Measurements from ENCODE around the gene TMA7B. TPM values are rescaled to one million over a fixed set of nuclear protein-coding genes. Genes with fewer than 3 reads are reported as not detected.

The TMA7B gene
- total and polyA plus RNA-seq, 2 of the 4 experiments (the other 2 are of a cell fraction), result not detected

DNA sequence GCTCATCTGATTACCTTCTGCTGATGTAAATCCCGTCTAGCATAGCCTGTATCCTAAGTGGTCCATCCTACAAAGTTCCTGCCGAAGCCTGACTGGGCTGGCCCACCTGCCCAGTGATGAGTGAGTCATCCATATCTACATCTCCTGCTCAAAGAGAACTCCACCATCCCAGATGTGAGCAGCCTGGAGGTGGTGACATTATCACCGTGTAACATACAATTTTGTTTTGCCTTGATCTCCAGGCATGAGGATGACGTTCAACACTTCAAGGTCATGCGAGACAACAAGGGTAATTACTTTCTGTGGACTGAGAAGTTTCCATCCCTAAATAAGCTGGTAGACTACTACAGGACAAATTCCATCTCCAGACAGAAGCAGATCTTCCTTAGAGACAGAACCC lies 5.6 kb downstream of the TMA7B start:
- Histone ChIP-seq H4K20me1 (ENCODE audit: insufficient read depth, low read length) (no peaks in the 10 kb centered on the region; the same call in 1 of the 2 replicates), H3K4me2 (ENCODE audit: low read depth, low read length) (no peak overlapping the region), H3K36me3 (ENCODE audit: control insufficient read depth, insufficient read depth, low read length) (no peaks in the 10 kb centered on the region), H3K9ac (ENCODE audit: low read depth, low read length) (no peak overlapping the region), H3K56ac (ENCODE audit: extremely low read depth, insufficient read depth, low read length) (no peak overlapping the region), H3K9me3 (ENCODE audit: control insufficient read depth, insufficient read depth, low read length) (no peaks in the 10 kb centered on the region), H3K27ac (ENCODE audit: insufficient read depth, low read length) (no peak overlapping the region), H3K23ac (ENCODE audit: low read depth, low read length) (no peak overlapping the region), H3K18ac (ENCODE audit: low read depth, low read length) (no peak overlapping the region), H3K4me1 (ENCODE audit: control insufficient read depth, insufficient read depth, low read length) (peaks cover 3% of the 10 kb centered on the region; the same call in 1 of the 2 replicates), H3K27me3 (ENCODE audit: control insufficient read depth, insufficient read depth, low read length) (peaks cover 6% of the 10 kb centered on the region; the same call in 1 of the 2 replicates), H2AK9ac (replicated peaks; ENCODE audit: low read depth, low read length, poor library complexity) (no peak overlapping the region), H2BK120ac (ENCODE audit: low read depth, low read length) (no peak overlapping the region), H3K14ac (replicated peaks; ENCODE audit: low read depth, low read length) (no peak overlapping the region), H4K8ac (ENCODE audit: low read depth in 2 of 2, low read length in 2 of 2) (no peak overlapping the region), H2AFZ (replicated peaks; ENCODE audit: low read length, poor library complexity) (no peak overlapping the region), H3K4me3 (ENCODE audit: insufficient read depth, low read depth, low read length) (no peak overlapping the region), H2BK5ac (ENCODE audit: low read depth, low read length, poor library complexity, severe bottlenecking) (no peak overlapping the region), H2AK5ac (ENCODE audit: low read depth, low read length) (no peak overlapping the region), H3K79me1 (ENCODE audit: low read depth in 1 of 2, low read length in 2 of 2) (no peaks in the 10 kb centered on the region), H4K5ac (ENCODE audit: low read depth, low read length) (no peak overlapping the region), H2BK20ac (ENCODE audit: low read depth, low read length) (no peak overlapping the region; the same call in 1 of the 2 replicates), H4K91ac (ENCODE audit: insufficient read depth, low read depth, low read length) (no peak overlapping the region), H2BK15ac (ENCODE audit: low read depth, low read length) (0 out of 3 replicates have a peak overlapping the region, but pooled peaks have one; percentile 48), H3K4ac (ENCODE audit: low read depth, low read length) (no peak overlapping the region), H3K9me1 (ENCODE audit: insufficient read depth, low read length) (no peaks in the 10 kb centered on the region)
- ChIA-PET POLR2A (ENCODE audit: unreplicated experiment) (no interaction called here), CTCF (no interaction called here)
- DNase-seq, result no peak
- in situ Hi-C loops (cut with MboI; ENCODE audit: low sequenced_read_pairs), result no loop called here
- dilution Hi-C loops (cut with HindIII; ENCODE audit: low sequenced_read_pairs, unreplicated experiment), result no loop called here
- intact Hi-C loops (cut with micrococcal nuclease), result no loop called here
- TF ChIP-seq RFX5 (IDR thresholded peaks at IDR 0.05; ENCODE audit: low read depth, low read length) (no peak), NFE2L2 (IDR thresholded peaks at IDR 0.05; ENCODE audit: low read depth, low read length) (no peak), RAD21 (IDR thresholded peaks at IDR 0.05; ENCODE audit: low read length) (no peak)
- 67% methylated on average over 1 of the region's 5 CpGs; no CpG with 5 or more reads in 1 of the 2 experiments for WGBS, 2 experiments (ENCODE audit: extremely low coverage in 2 of 2, insufficient read length in 1 of 2)
- no peak for ATAC-seq (ENCODE audit: low read depth)
- no TSS peak for BruUV-seq (replicated peaks)
